Smooth muscle cell (in vitro differentiated cells): ENCODE measurements around the gene LGALS7. TPM values are rescaled to one million over a fixed set of nuclear protein-coding genes. Genes with fewer than 3 reads are reported as not detected.

Experiments used
- DNase-seq: peaks from one replicate; lab custom pipeline; 2025; ENCODE audit not compliant: unreplicated experiment; lab: John Stamatoyannopoulos, UW
- H2AFZ ChIP-seq: fragments of 200-600 bp; sonication (generic); 2 replicates; pipeline ENCODE4 v1.6.0; 2016; ENCODE audit warnings: antibody characterized with exemption, low read depth, mild to moderate bottlenecking
- H3F3A ChIP-seq: fragments of 200-600 bp; sonication (generic); 2 replicates; pipeline ENCODE4 v1.6.0; 2017; ENCODE audit warnings: antibody characterized with exemption, low read depth
- H3K27ac ChIP-seq: fragments of 200-600 bp; sonication (generic); 2 replicates; pipeline ENCODE4 v1.5.1; 2016; ENCODE audit warnings: low read depth, mild to moderate bottlenecking
- H3K27me3 ChIP-seq: fragments of 200-600 bp; sonication (generic); 2 replicates; pipeline ENCODE4 v1.6.1; 2016; ENCODE audit warnings: low read depth, mild to moderate bottlenecking
- H3K36me3 ChIP-seq: fragments of 200-600 bp; sonication (generic); 2 replicates; pipeline ENCODE4 v1.5.1; 2016; ENCODE audit warnings: low read depth
- H3K4me1 ChIP-seq: fragments of 200-600 bp; sonication (generic); 2 replicates; pipeline ENCODE4 v1.5.1; 2016; ENCODE audit warnings: low read depth
- H3K4me2 ChIP-seq: fragments of 200-600 bp; sonication (generic); 2 replicates; pipeline ENCODE4 v1.6.0; 2016; ENCODE audit warnings: mild to moderate bottlenecking
- H3K4me3 ChIP-seq: fragments of 200-600 bp; sonication (generic); 2 replicates; pipeline ENCODE4 v1.5.1; 2016; ENCODE audit warnings: mild to moderate bottlenecking
- H3K79me2 ChIP-seq: fragments of 200-600 bp; sonication (generic); 2 replicates; pipeline ENCODE4 v1.6.0; 2016; ENCODE audit warnings: low read depth, mild to moderate bottlenecking
- H3K9ac ChIP-seq: fragments of 200-600 bp; sonication (generic); 2 replicates; pipeline ENCODE4 v1.6.0; 2016; ENCODE audit warnings: low read depth
- H3K9me3 ChIP-seq: fragments of 200-600 bp; sonication (generic); replicated peaks from 2 replicates; pipeline ENCODE4 v1.5.1; 2016; ENCODE audit warnings: low read depth
- H4K20me1 ChIP-seq: fragments of 200-600 bp; sonication (generic); 2 replicates; pipeline ENCODE4 v1.6.0; 2016; ENCODE audit warnings: low read depth
- WGBS: methylation state at CpG from one replicate; pipeline ENCODE4 v1.1.7; 2016; ENCODE audit warnings: low lambda C conversion rate; 5-methylcytosine and 5-hydroxymethylcytosine counted together
- polyA plus RNA-seq: library from polyadenylated mRNA; unstranded; fragments of >200 nt; fragmentation: Nextera tagmentation; extraction: Ambion mirVana; gene quantifications from 2 replicates; pipeline ENCODE4 v1.2.1, GENCODE V29; 2016
- total RNA-seq: library from RNA; depleted of rRNA; stranded (reverse); fragments of >200 nt; gene quantifications from 2 replicates; pipeline ENCODE4 v1.2.3, GENCODE V29; 2014
- TF ChIP-seq, protein P1 (sequence below): fragments of 200-600 bp; sonication (generic); IDR thresholded peaks from 2 replicates; pipeline ENCODE4 v1.5.1; 2017; ENCODE audit warnings: borderline replicate concordance, mild to moderate bottlenecking, antibody characterized with exemption; ENCODE audit not compliant: insufficient read depth, poor library complexity, severe bottlenecking

The LGALS7 gene
- total and polyA plus RNA-seq, 2 experiments from 2014 or later: not detected

DNA sequence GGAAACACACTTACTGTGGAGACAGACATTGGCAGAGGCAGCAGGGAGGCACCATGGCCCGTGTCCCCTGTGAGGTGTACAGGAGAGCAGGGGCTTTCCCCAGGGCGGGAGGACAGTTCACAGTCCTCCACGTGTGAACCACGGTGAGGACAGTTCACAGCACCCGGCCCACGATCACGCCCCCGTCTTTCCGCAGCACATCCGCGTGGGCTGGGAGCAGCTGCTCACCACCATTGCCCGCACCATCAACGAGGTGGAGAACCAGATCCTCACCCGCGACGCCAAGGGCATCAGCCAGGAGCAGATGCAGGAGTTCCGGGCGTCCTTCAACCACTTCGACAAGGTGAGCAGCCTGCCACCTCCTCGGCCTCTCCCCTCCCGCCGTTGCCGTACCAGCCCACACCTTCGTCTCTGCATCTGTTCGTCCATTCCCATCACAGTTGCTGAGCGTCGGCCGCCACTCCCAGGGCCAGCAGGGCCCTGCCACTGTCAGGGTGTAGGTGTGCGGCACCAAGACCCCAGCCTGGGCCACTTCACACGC is 46.5 kb downstream of the LGALS7 start:
- 87% methylated on average over 30 of the region's 30 CpGs for WGBS
- no peak overlapping the region for H3K4me2 ChIP-seq
- H3K27me3 ChIP-seq: no peaks in the 10 kb centered on the region
- peak overlapping the region; percentile 23 for H3K27ac ChIP-seq
- peaks cover 23% of the 10 kb centered on the region for H4K20me1 ChIP-seq
- TF ChIP-seq, protein P1, sequence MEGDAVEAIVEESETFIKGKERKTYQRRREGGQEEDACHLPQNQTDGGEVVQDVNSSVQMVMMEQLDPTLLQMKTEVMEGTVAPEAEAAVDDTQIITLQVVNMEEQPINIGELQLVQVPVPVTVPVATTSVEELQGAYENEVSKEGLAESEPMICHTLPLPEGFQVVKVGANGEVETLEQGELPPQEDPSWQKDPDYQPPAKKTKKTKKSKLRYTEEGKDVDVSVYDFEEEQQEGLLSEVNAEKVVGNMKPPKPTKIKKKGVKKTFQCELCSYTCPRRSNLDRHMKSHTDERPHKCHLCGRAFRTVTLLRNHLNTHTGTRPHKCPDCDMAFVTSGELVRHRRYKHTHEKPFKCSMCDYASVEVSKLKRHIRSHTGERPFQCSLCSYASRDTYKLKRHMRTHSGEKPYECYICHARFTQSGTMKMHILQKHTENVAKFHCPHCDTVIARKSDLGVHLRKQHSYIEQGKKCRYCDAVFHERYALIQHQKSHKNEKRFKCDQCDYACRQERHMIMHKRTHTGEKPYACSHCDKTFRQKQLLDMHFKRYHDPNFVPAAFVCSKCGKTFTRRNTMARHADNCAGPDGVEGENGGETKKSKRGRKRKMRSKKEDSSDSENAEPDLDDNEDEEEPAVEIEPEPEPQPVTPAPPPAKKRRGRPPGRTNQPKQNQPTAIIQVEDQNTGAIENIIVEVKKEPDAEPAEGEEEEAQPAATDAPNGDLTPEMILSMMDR: no peak
- H3K9me3 ChIP-seq: no peaks in the 10 kb centered on the region
- no peaks in the 10 kb centered on the region for H3K4me1 ChIP-seq
- H2AFZ ChIP-seq: no peak overlapping the region
- DNase-seq: no peak
- no peaks in the 10 kb centered on the region for H3K36me3 ChIP-seq
- H3F3A ChIP-seq: peaks cover 22% of the 10 kb centered on the region
- H3K79me2 ChIP-seq: no peaks in the 10 kb centered on the region
- no peak overlapping the region for H3K9ac ChIP-seq
- H3K4me3 ChIP-seq: no peak overlapping the region

DNA sequence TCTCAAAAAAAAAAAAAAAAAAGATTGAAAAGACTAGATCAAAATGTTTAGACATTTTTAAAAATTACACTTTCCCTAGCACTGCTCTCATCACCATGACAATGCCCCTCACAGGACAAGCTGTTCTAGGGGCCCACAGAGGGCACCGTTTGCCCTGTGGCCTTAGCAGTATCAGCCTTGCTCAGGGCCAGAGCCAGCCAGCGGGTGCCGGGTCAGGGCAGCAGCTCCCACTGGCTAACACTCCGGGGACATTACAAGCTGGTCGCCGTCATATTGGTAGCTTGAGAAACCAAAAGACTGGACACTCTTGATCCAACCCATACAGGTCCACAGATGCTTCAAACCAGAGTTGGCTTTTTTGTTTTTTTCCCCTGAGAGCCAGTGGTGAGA is 47.0 kb downstream of the LGALS7 start:
- Histone ChIP-seq H3K27me3 (no peaks in the 10 kb centered on the region), H3K9ac (no peak overlapping the region), H3K36me3 (no peaks in the 10 kb centered on the region), H3K4me2 (no peak overlapping the region), H2AFZ (no peak overlapping the region), H3K4me3 (no peak overlapping the region), H3F3A (peaks cover 17% of the 10 kb centered on the region), H3K4me1 (no peaks in the 10 kb centered on the region), H4K20me1 (peaks cover 23% of the 10 kb centered on the region), H3K27ac (peak overlapping the region; percentile 23), H3K79me2 (no peaks in the 10 kb centered on the region), H3K9me3 (no peaks in the 10 kb centered on the region)
- 96% methylated on average over 6 of the region's 6 CpGs for WGBS
- no peak for DNase-seq
- TF ChIP-seq, protein P1: no peak

DNA sequence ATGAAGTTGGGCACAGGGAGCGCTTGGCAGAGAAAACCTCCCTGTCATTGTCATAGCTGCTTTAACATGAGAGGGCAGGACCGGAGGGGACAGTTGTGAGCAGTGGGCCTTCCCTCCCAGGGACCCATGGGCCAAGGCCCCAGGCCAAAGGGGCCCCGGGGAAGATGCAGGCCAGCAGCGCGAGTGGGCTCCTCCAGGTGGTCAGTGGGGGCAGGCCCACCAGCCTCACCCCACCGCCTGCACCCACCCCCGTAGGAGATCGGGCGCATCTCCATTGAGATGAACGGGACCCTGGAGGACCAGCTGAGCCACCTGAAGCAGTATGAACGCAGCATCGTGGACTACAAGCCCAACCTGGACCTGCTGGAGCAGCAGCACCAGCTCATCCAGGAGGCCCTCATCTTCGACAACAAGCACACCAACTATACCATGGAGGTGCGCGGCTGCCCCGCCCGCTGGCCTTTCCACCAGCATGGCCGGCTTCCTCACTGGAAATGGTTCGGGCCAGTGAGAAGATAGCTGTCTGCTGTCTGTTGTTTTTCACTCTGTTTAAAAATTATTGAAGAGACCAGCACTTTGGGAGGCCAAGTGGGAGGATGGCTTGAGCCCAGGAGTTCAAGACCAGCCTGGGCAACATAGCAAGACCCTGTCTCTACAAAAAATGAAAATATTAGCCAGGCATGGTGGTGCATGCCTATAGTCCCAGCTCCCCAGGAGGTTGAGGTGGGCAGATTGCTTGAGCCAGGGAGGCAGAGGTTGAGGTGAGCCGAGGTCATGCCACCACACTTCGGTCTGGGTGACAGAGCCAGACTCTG is 47.6 kb downstream of the LGALS7 start:
- no peak for DNase-seq
- Histone ChIP-seq H3K9me3 (no peaks in the 10 kb centered on the region), H2AFZ (no peak overlapping the region), H3K9ac (no peak overlapping the region), H3K79me2 (peaks cover 4% of the 10 kb centered on the region), H3F3A (peaks cover 12% of the 10 kb centered on the region), H4K20me1 (peaks cover 25% of the 10 kb centered on the region), H3K4me1 (no peaks in the 10 kb centered on the region), H3K4me2 (no peak overlapping the region), H3K36me3 (no peaks in the 10 kb centered on the region), H3K27me3 (no peaks in the 10 kb centered on the region), H3K4me3 (no peak overlapping the region), H3K27ac (no peak overlapping the region)
- WGBS: 95% methylated on average over 18 of the region's 21 CpGs
- TF ChIP-seq, protein P1: no peak
